NCI-H1105 treated with DMSO at 0.1 percent for 48 hours (cell line): Measurements from ENCODE around the gene TGFBR2.

Experiments
- DNase-seq: peaks from one replicate; lab custom pipeline; 2025; lab: John Stamatoyannopoulos, UW

Gene TGFBR2

GRCh38 chr3:30602946-30603345 lies 3.5 kb upstream of the TGFBR2 start:
- DNase-seq = no peak

- no peak for DNase-seq
Measured at GRCh38 chr3:30604093-30604492, 2.3 kb upstream of the TGFBR2 start.

- DNase-seq = no peak
Measured at GRCh38 chr3:30604558-30604957, 1.8 kb upstream of the TGFBR2 start.

- DNase-seq = no peak
Measured at GRCh38 chr3:30605005-30605404, 1.4 kb upstream of the TGFBR2 start.

GRCh38 chr3:30605706-30606300 lies 598 bp upstream of the TGFBR2 start:
- DNase-seq = no peak

GRCh38 chr3:30607032-30607833 lies 832 bp downstream of the TGFBR2 start:
- no peak for DNase-seq

- DNase-seq = no peak
Measured at GRCh38 chr3:30608598-30608947, 2.2 kb downstream of the TGFBR2 start.

- DNase-seq = no peak
Measured at GRCh38 chr3:30609930-30610701, 3.7 kb downstream of the TGFBR2 start.

GRCh38 chr3:30610702-30611368 lies 4.4 kb downstream of the TGFBR2 start:
- no peak for DNase-seq

GRCh38 chr3:30611613-30612436 lies 5.4 kb downstream of the TGFBR2 start:
- DNase-seq = no peak

GRCh38 chr3:30612437-30613132 lies 6.2 kb downstream of the TGFBR2 start:
- no peak for DNase-seq

GRCh38 chr3:30613133-30613825 lies 6.9 kb downstream of the TGFBR2 start:
- DNase-seq = no peak

GRCh38 chr3:30614373-30614772 lies 8.0 kb downstream of the TGFBR2 start:
- no peak for DNase-seq

GRCh38 chr3:30614943-30615342 lies 8.5 kb downstream of the TGFBR2 start:
- no peak for DNase-seq

- DNase-seq = no peak
Measured at GRCh38 chr3:30615615-30616346, 9.4 kb downstream of the TGFBR2 start.

- DNase-seq = no peak
Measured at GRCh38 chr3:30616347-30617027, 10.1 kb downstream of the TGFBR2 start.

- no peak for DNase-seq
Measured at GRCh38 chr3:30617069-30617468, 10.7 kb downstream of the TGFBR2 start.

GRCh38 chr3:30617653-30618052 lies 11.3 kb downstream of the TGFBR2 start:
- DNase-seq = no peak

- DNase-seq = no peak
Measured at GRCh38 chr3:30618526-30618925, 12.1 kb downstream of the TGFBR2 start.
